IgD-negative memory B cell (primary cell): ENCODE data around the gene DNAAF5. TPM values are rescaled to one million over a fixed set of nuclear protein-coding genes. Genes with fewer than 3 reads are reported as not detected.

Experiments used
- H3K27ac Mint-ChIP-seq, 3 donors: one replicate each; pipeline ENCODE4 v1.8.0; 2020 to 2022; ENCODE audit warnings: mild to moderate bottlenecking in 3 of 3, mixed read lengths in 3 of 3, moderate library complexity in 1 of 3
- H3K27me3 Mint-ChIP-seq: one replicate; pipeline ENCODE4 v1.8.0; 2021; ENCODE audit warnings: mixed read lengths
- H3K36me3 Mint-ChIP-seq: one replicate; pipeline ENCODE4 v1.8.0; 2020; ENCODE audit warnings: mild to moderate bottlenecking, mixed read lengths
- H3K4me1 Mint-ChIP-seq, 3 donors: one replicate each; pipeline ENCODE4 v1.8.0; 2020 to 2022; ENCODE audit warnings: mixed read lengths in 3 of 3, mild to moderate bottlenecking in 1 of 3
- H3K4me3 Mint-ChIP-seq, 4 donors: one replicate each; pipeline ENCODE4 v1.8.0; 2020 to 2022; ENCODE audit warnings: mild to moderate bottlenecking in 4 of 4, mixed read lengths in 4 of 4, moderate library complexity in 3 of 4
- H3K9me3 Mint-ChIP-seq, 3 donors: one replicate each; pipeline ENCODE4 v1.8.0; 2020 to 2021; ENCODE audit warnings: mixed read lengths in 3 of 3, mild to moderate bottlenecking in 1 of 3
- polyA plus RNA-seq: library from polyadenylated mRNA; unstranded; fragments of 300-500 nt; fragmentation: Illumina TruSeq; gene quantifications from one replicate; pipeline ENCODE4 v1.2.3, GENCODE V29; 2021

The DNAAF5 gene
- polyA plus RNA-seq, 1 donor from 2014 or later = 2.7 TPM

GRCh38 chr7:696812-697551 is 29.5 kb upstream of the DNAAF5 start:
- no peaks in the 10 kb centered on the region for H3K4me1 Mint-ChIP-seq

GRCh38 chr7:698515-699475 is 27.7 kb upstream of the DNAAF5 start:
- Mint-ChIP-seq H3K27me3 (no peaks in the 10 kb centered on the region), H3K9me3 (peaks cover 2 to 13% (median 6%) of the 10 kb centered on the region in 3 donors), H3K27ac (no peak overlapping the region), H3K4me1 (no peaks in the 10 kb centered on the region), H3K4me3 (no peak overlapping the region), H3K36me3 (peaks cover 5% of the 10 kb centered on the region)

More at GRCh38 chr7:696812-697551, 29.5 kb upstream of the DNAAF5 start:
- Mint-ChIP-seq H3K27me3 (no peaks in the 10 kb centered on the region), H3K27ac (no peak overlapping the region), H3K9me3 (peaks cover 0 to 8% (median 2%) of the 10 kb centered on the region in 3 donors), H3K4me3 (no peak overlapping the region), H3K36me3 (peaks cover 4% of the 10 kb centered on the region)

- Mint-ChIP-seq H3K4me1 (no peaks in the 10 kb centered on the region), H3K27me3 (no peaks in the 10 kb centered on the region), H3K4me3 (no peak overlapping the region), H3K9me3 (peaks cover 2 to 13% (median 6%) of the 10 kb centered on the region in 3 donors), H3K36me3 (peaks cover 9% of the 10 kb centered on the region), H3K27ac (no peak overlapping the region)
These were observed 26.9 kb upstream of the DNAAF5 start for GRCh38 chr7:699476-700170.

GRCh38 chr7:701086-701671 is 25.3 kb upstream of the DNAAF5 start:
- H3K27ac Mint-ChIP-seq = peak overlapping the region in 1 of 3 donors; percentile 38
- no peaks in the 10 kb centered on the region for H3K4me1 Mint-ChIP-seq
- no peak overlapping the region for H3K4me3 Mint-ChIP-seq
- H3K9me3 Mint-ChIP-seq = peaks cover 2 to 13% (median 6%) of the 10 kb centered on the region in 3 donors
- no peaks in the 10 kb centered on the region for H3K27me3 Mint-ChIP-seq
- peaks cover 9% of the 10 kb centered on the region for H3K36me3 Mint-ChIP-seq

GRCh38 chr7:703049-703448 is 23.4 kb upstream of the DNAAF5 start:
- Mint-ChIP-seq H3K27me3 (no peaks in the 10 kb centered on the region), H3K27ac (no peak overlapping the region), H3K36me3 (peaks cover 9% of the 10 kb centered on the region), H3K4me1 (no peaks in the 10 kb centered on the region), H3K4me3 (no peak overlapping the region), H3K9me3 (peaks cover 2 to 13% (median 6%) of the 10 kb centered on the region in 3 donors)

GRCh38 chr7:706721-707120 is 19.8 kb upstream of the DNAAF5 start:
- Mint-ChIP-seq H3K27ac (no peak overlapping the region), H3K27me3 (no peaks in the 10 kb centered on the region), H3K4me3 (no peak overlapping the region), H3K36me3 (peaks cover 9% of the 10 kb centered on the region), H3K4me1 (no peaks in the 10 kb centered on the region), H3K9me3 (peaks cover 0 to 8% (median 6%) of the 10 kb centered on the region in 3 donors)

- Mint-ChIP-seq H3K4me1 (no peaks in the 10 kb centered on the region), H3K4me3 (no peak overlapping the region), H3K36me3 (peaks cover 9% of the 10 kb centered on the region), H3K27me3 (no peaks in the 10 kb centered on the region), H3K9me3 (peaks cover 0 to 6% (median 3%) of the 10 kb centered on the region in 3 donors), H3K27ac (peak overlapping the region in 1 of 3 donors; percentile 31)
These were observed 19.1 kb upstream of the DNAAF5 start for GRCh38 chr7:707296-708000.

GRCh38 chr7:710161-710560 is 16.3 kb upstream of the DNAAF5 start:
- Mint-ChIP-seq H3K4me3 (peak overlapping the region in 2 of 4 donors; percentile 37 to 57), H3K36me3 (peaks cover 3% of the 10 kb centered on the region), H3K27ac (no peak overlapping the region), H3K9me3 (no peaks in the 10 kb centered on the region), H3K4me1 (peaks cover 0 to 6% (median 0%) of the 10 kb centered on the region in 3 donors), H3K27me3 (peaks cover 3% of the 10 kb centered on the region)

- peaks cover 0 to 1% (median 0%) of the 10 kb centered on the region in 3 donors for H3K9me3 Mint-ChIP-seq
- no peak overlapping the region for H3K27ac Mint-ChIP-seq
- H3K27me3 Mint-ChIP-seq = peaks cover 3% of the 10 kb centered on the region
- H3K4me1 Mint-ChIP-seq = peaks cover 0 to 6% (median 0%) of the 10 kb centered on the region in 3 donors
- peaks cover 3% of the 10 kb centered on the region for H3K36me3 Mint-ChIP-seq
- peak overlapping the region in 2 of 4 donors; percentile 37 to 41 for H3K4me3 Mint-ChIP-seq
These were observed 15.2 kb upstream of the DNAAF5 start for GRCh38 chr7:711093-711921.

- Mint-ChIP-seq H3K27ac (no peak overlapping the region), H3K4me3 (no peak overlapping the region), H3K27me3 (peaks cover 3% of the 10 kb centered on the region), H3K36me3 (peaks cover 3% of the 10 kb centered on the region), H3K4me1 (peaks cover 0 to 6% (median 0%) of the 10 kb centered on the region in 3 donors), H3K9me3 (peaks cover 0 to 1% (median 0%) of the 10 kb centered on the region in 3 donors)
These were observed 14.5 kb upstream of the DNAAF5 start for GRCh38 chr7:711922-712380.

GRCh38 chr7:712381-713138 is 13.9 kb upstream of the DNAAF5 start:
- H3K27ac Mint-ChIP-seq = no peak overlapping the region
- H3K4me3 Mint-ChIP-seq = peak overlapping the region in 2 of 4 donors; percentile 25 to 66
- peaks cover 0 to 7% (median 0%) of the 10 kb centered on the region in 3 donors for H3K4me1 Mint-ChIP-seq
- peaks cover 3% of the 10 kb centered on the region for H3K36me3 Mint-ChIP-seq
- peaks cover 0 to 1% (median 0%) of the 10 kb centered on the region in 3 donors for H3K9me3 Mint-ChIP-seq
- peaks cover 3% of the 10 kb centered on the region for H3K27me3 Mint-ChIP-seq

- Mint-ChIP-seq H3K27ac (peak overlapping the region in 1 of 3 donors; percentile 84), H3K36me3 (peaks cover 3% of the 10 kb centered on the region), H3K4me3 (peak overlapping the region in 3 of 4 donors; percentile 25 to 82 (median 66)), H3K27me3 (peaks cover 3% of the 10 kb centered on the region), H3K9me3 (peaks cover 0 to 1% (median 0%) of the 10 kb centered on the region in 3 donors), H3K4me1 (peaks cover 0 to 7% (median 0%) of the 10 kb centered on the region in 3 donors)
These were observed 13.4 kb upstream of the DNAAF5 start for GRCh38 chr7:713139-713457.
